HEK293T (cell line): ENCODE measurements around the gene ARHGAP22.

Experiments used
- ARNT ChIP-seq: fragments of 450-650 bp; IDR thresholded peaks from 2 replicates; pipeline ENCODE4 v1.6.1; 2017; ENCODE audit warnings: mild to moderate bottlenecking
- BHLHE40 ChIP-seq: fragments of 450-650 bp; IDR thresholded peaks from 2 replicates; pipeline ENCODE4 v1.6.1; 2016; ENCODE audit warnings: mild to moderate bottlenecking, moderate library complexity, borderline replicate concordance
- ELF4 ChIP-seq: fragments of 450-650 bp; IDR thresholded peaks from 2 replicates; pipeline ENCODE4 v1.6.1; 2017; ENCODE audit warnings: antibody characterized with exemption
- FOXA1 ChIP-seq: fragments of 450-650 bp; IDR thresholded peaks from 2 replicates; pipeline ENCODE4 v1.6.1; 2016; ENCODE audit warnings: mild to moderate bottlenecking
- FOXM1 ChIP-seq: fragments of 450-650 bp; IDR thresholded peaks from 2 replicates; pipeline ENCODE4 v1.6.1; 2017; ENCODE audit warnings: mild to moderate bottlenecking, borderline replicate concordance
- HDGF ChIP-seq: fragments of 450-650 bp; IDR thresholded peaks from 2 replicates; pipeline ENCODE4 v1.6.1; 2017; ENCODE audit warnings: antibody characterized with exemption, borderline replicate concordance
- LEF1 ChIP-seq: fragments of 450-650 bp; IDR thresholded peaks from 2 replicates; pipeline ENCODE4 v1.6.1; 2017; ENCODE audit warnings: mild to moderate bottlenecking, borderline replicate concordance
- NFRKB ChIP-seq: fragments of 450-650 bp; IDR thresholded peaks from 2 replicates; pipeline ENCODE4 v1.6.1; 2016; ENCODE audit warnings: mild to moderate bottlenecking, moderate library complexity
- PKNOX1 ChIP-seq: fragments of 450-650 bp; IDR thresholded peaks from 2 replicates; pipeline ENCODE4 v1.6.1; 2016
- SP1 ChIP-seq: fragments of 450-650 bp; IDR thresholded peaks from 2 replicates; pipeline ENCODE4 v1.6.1; 2017
- SUZ12 ChIP-seq: fragments of 450-650 bp; IDR thresholded peaks from 2 replicates; pipeline ENCODE4 v1.6.1; 2016; ENCODE audit warnings: mild to moderate bottlenecking
- TARDBP ChIP-seq: fragments of 450-650 bp; IDR thresholded peaks from 2 replicates; pipeline ENCODE4 v1.6.1; 2016
- ZNF384 ChIP-seq: fragments of 450-650 bp; IDR thresholded peaks from 2 replicates; pipeline ENCODE4 v1.6.1; 2016

GRCh38 chr10:48462482-48463020, 142.3 kb downstream of the ARHGAP22 start:
- no peak for TF ChIP-seq ARNT
- TF ChIP-seq FOXA1: no peak
- no peak for TF ChIP-seq NFRKB
- TF ChIP-seq SUZ12: no peak
- no peak for TF ChIP-seq ELF4
- no peak for TF ChIP-seq SP1
- TF ChIP-seq BHLHE40: no peak
- no peak for TF ChIP-seq TARDBP
- TF ChIP-seq PKNOX1: no peak
- TF ChIP-seq LEF1: no peak
- no peak for TF ChIP-seq HDGF
- TF ChIP-seq FOXM1: no peak
- TF ChIP-seq ZNF384: no peak
